Muscle of arm (tissue), 14 donors: Measurements from ENCODE around the gene MYO16. TPM values are rescaled to one million over a fixed set of nuclear protein-coding genes. Genes with fewer than 3 reads are reported as not detected.

ENCODE experiments used
- DNase-seq: peaks from one replicate; pipeline ENCODE4 v3.0.0-alpha.2; 2013
- long read RNA-seq, 11 donors: transcript quantifications; one replicate each; lab custom pipeline, GENCODE V29; 2026
- polyA plus RNA-seq, 12 donors: library from polyadenylated mRNA; unstranded; fragments of 120-200 nt; gene quantifications; one replicate each; pipeline ENCODE4 v1.2.1, GENCODE V29; 2013; ENCODE audit not compliant: insufficient read length in 12 of 12

Gene MYO16
- 10 to 100 TPM in 10 of 12 donors, 1 to 10 TPM in 1, not detected in 1; 7.0 to 21.6 (median 16.9) TPM for polyA plus RNA-seq
- long read RNA-seq, donor 1: 0 reads
- long read RNA-seq, donor 2, partial matches to known transcripts: 5 of 5 reads
- long read RNA-seq, donor 2, other reads (novel, unspliced or antisense): 0 of 5 reads
- long read RNA-seq, donor 3: 0 reads
- long read RNA-seq, donor 4: 0 reads
- long read RNA-seq, donor 5, full-length matches to known transcripts: 1 of 7 reads
- long read RNA-seq, donor 5, partial matches to known transcripts: 6 of 7 reads
- long read RNA-seq, donor 5, other reads (novel, unspliced or antisense): 0 of 7 reads
- long read RNA-seq, donor 6: 0 reads
- long read RNA-seq, donor 7: 0 reads
- long read RNA-seq, donor 8, partial matches to known transcripts: 12 of 12 reads
- long read RNA-seq, donor 8, other reads (novel, unspliced or antisense): 0 of 12 reads
- long read RNA-seq, donor 9: 0 reads
- long read RNA-seq, donor 10: 0 reads
- long read RNA-seq, donor 11: 0 reads

- no peak for DNase-seq
Observed at GRCh38 chr13:108629181-108629752, at the start of gene MYO16. TSS of gene MYO16 (plus strand) at chr13:108629611. CDS start at chr13:108629845, 234 bp downstream.

GRCh38 chr13:108586826-108587225 lies 42.6 kb upstream of the MYO16 start:
- DNase-seq: no peak

- DNase-seq: no peak
Observed at GRCh38 chr13:108588516-108588915, 40.9 kb upstream of the MYO16 start.

- no peak for DNase-seq
Observed at GRCh38 chr13:108594153-108594552, 35.3 kb upstream of the MYO16 start.

- DNase-seq: peak; percentile 13
Observed at GRCh38 chr13:108595436-108596274, 33.8 kb upstream of the MYO16 start.

- DNase-seq: no peak
Observed at GRCh38 chr13:108597943-108598342, 31.5 kb upstream of the MYO16 start.

GRCh38 chr13:108606424-108606823 lies 23.0 kb upstream of the MYO16 start:
- DNase-seq: no peak

GRCh38 chr13:108609353-108609752 lies 20.1 kb upstream of the MYO16 start:
- DNase-seq: peak; percentile 15

GRCh38 chr13:108610507-108610906 lies 18.9 kb upstream of the MYO16 start:
- DNase-seq: no peak

- DNase-seq: no peak
Observed at GRCh38 chr13:108615241-108615640, 14.2 kb upstream of the MYO16 start.

GRCh38 chr13:108618233-108618632 lies 11.2 kb upstream of the MYO16 start:
- no peak for DNase-seq

- DNase-seq: no peak
Observed at GRCh38 chr13:108621462-108621861, 7.9 kb upstream of the MYO16 start.

- DNase-seq: no peak
Observed at GRCh38 chr13:108624108-108624507, 5.3 kb upstream of the MYO16 start.

- no peak for DNase-seq
Observed at GRCh38 chr13:108624979-108625378, 4.4 kb upstream of the MYO16 start.

- no peak for DNase-seq
Observed at GRCh38 chr13:108629988-108630387, 577 bp downstream of the MYO16 start.

GRCh38 chr13:108632649-108633167 lies 3.3 kb downstream of the MYO16 start:
- no peak for DNase-seq

- DNase-seq: no peak
Observed at GRCh38 chr13:108638901-108639300, 9.5 kb downstream of the MYO16 start.

GRCh38 chr13:108643646-108644353 lies 14.4 kb downstream of the MYO16 start:
- no peak for DNase-seq

GRCh38 chr13:108645376-108645775 lies 16.0 kb downstream of the MYO16 start:
- no peak for DNase-seq

GRCh38 chr13:108650271-108650670 lies 20.9 kb downstream of the MYO16 start:
- DNase-seq: no peak

GRCh38 chr13:108656742-108657141 lies 27.3 kb downstream of the MYO16 start:
- no peak for DNase-seq
